Right renal cortex interstitium (tissue), 3 donors: Measurements from ENCODE around the gene MAP3K19. TPM values are rescaled to one million over a fixed set of nuclear protein-coding genes. Genes with fewer than 3 reads are reported as not detected.
"Not testable (repeated sequence)": the region's sequence is repeated elsewhere in the genome, so short reads cannot be mapped to it uniquely, and the experiment has no call there.

Experiments
- DNase-seq, 3 donors: peaks; one replicate each; pipeline ENCODE4 v3.0.0-alpha.2; 2013; ENCODE audit warnings: low read depth in 3 of 3, low spot score in 2 of 3
- polyA plus RNA-seq, 3 donors: library from polyadenylated mRNA; unstranded; fragments of 120-200 nt; gene quantifications; one replicate each; pipeline ENCODE4 v1.2.1, GENCODE V29; 2013; ENCODE audit not compliant: insufficient read length in 3 of 3

MAP3K19 gene
- polyA plus RNA-seq, 3 donors = 0.36 to 0.78 (median 0.58) TPM

GRCh38 chr2:134988994-134989605 is 58.1 kb downstream of the MAP3K19 start:
- no peak for DNase-seq

DNA sequence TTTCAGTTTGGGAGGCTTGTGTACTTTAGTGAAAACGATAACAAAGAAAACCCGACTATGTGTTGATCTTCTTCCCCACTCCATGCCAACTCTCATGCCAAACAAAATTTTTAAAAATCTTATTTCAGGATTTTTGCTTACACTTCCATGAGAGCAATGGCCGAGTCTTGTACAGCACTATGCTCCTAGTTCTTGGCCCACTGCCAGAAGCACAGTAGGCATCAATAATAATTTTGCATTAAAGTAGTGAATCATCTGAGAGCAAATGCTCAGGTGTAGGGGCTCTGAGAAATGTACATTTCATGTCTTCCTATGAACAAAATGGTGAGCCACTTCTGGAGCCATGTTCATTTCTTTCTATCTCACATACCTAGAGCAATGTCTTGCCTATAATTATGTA is 62.2 kb downstream of the MAP3K19 start:
- DNase-seq = no peak

DNA sequence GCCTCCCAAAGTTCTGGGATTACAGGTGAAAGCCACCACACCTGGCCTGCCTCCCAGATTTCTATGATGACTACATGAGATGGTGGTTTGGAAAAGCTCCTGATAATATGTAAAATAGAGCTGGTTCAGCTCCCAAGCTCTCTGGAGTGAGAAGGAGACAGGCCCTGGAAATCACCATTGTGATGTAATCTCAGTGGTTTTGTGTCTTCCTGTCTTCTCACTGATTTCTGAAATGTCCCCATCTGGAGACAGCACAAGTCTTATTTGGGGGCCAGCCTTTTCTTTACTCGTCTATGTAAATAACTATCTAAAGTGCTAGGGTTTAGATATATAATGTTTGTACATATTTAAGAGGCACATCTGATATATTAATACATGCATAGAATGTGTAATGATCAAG is 64.6 kb downstream of the MAP3K19 start:
- DNase-seq = no peak

- DNase-seq = no peak
Measured at GRCh38 chr2:134980639-134981038, 66.6 kb downstream of the MAP3K19 start.

DNA sequence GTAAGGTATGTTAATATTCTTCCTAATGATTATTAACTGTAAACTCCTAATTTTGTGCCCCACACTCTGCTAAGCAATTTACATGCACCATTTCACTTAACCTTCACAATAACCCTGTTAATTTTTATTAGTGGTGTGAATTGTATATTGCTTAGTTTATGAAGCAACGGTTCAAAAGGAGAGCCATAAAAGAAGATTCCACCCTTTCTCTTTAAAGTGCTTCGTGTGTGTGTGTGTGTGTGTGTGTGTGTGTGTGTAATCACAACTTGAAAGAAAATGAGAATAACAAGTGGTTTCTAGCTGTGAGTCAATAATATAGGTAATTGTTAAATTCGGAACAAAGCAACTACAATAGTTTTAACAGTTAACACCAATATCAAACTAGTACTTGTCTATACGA is 68.0 kb downstream of the MAP3K19 start:
- DNase-seq = no peak

DNA sequence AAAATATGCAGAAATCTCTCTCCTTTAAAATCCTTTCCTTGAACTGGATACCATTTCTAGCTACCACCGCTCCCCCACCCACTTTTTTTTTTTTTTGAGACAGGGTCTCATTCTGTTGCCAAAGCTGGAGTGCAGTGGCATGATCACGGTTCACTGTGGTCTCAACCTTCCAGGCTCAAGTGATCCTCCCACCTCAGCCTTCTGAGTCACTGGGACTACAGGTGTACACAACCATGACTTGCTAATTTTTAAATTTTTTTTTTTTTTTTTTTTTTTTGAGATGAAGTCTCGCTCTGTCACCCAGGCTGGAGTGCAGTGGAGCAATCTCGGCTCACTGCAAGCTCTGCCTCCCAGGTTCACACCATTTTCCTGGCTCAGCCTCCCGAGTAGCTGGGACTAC is 70.1 kb downstream of the MAP3K19 start:
- DNase-seq = not testable (repeated sequence)

DNA sequence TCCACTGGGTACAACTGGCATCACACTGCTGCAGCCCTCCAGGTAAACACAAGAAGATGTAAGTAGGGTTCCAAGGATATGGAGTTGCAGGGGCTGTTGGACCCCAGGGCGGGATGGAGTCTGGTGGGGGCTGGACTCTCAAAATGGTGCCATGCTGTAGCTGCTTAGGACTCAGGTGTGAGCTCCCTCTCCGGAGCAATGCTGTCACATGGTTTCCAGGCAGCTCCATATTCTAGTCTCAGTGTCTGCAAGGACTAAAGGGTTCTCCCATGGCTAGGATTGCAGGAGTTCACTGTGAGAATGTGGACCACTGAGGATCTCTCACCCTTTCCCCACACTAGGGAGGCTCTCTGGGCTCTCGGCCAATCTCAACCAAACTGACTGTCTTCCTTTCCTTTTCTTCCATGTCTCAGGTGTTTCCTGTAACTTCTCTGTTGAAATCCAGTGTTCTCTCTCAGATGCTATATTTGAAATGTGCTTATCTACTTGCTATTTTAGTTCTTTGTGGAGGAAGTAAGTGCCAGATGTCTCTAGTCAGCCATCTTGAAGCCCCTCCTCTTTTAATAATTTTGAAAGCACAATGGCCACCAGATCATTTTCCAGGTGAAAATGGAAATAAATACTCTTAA is 71.1 kb downstream of the MAP3K19 start:
- DNase-seq = no peak

GRCh38 chr2:134975281-134976009 is 71.8 kb downstream of the MAP3K19 start:
- DNase-seq = no peak

- DNase-seq = no peak
Measured at GRCh38 chr2:134973241-134974138, 73.8 kb downstream of the MAP3K19 start.

- DNase-seq = not testable (repeated sequence)
Measured at GRCh38 chr2:134967166-134967565, 80.1 kb downstream of the MAP3K19 start.

GRCh38 chr2:134957477-134957876 is 89.8 kb downstream of the MAP3K19 start:
- no peak for DNase-seq

- no peak for DNase-seq
Measured at GRCh38 chr2:134955744-134956143, 91.5 kb downstream of the MAP3K19 start.

GRCh38 chr2:134954065-134954464 is 93.2 kb downstream of the MAP3K19 start:
- no peak for DNase-seq

DNA sequence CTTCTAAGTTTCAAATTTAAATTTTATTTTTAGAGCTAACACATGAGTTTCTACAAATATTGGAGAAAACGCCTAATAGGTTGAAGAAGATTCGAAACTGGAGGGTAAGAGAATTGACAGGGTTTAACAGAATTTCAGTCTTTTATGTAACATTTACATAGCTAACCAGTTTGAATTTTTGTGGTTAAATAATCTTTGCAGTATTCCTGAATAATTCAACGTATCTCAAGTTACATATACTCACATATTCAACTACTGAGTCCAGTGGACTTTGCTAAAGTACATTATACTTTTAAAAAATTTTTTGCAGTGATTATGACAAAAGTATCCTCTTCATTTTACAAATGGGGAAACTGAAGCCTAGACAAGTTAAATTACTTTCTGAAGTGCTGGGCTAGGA is 94.6 kb downstream of the MAP3K19 start:
- DNase-seq = no peak

GRCh38 chr2:134950886-134951285 is 96.4 kb downstream of the MAP3K19 start:
- no peak for DNase-seq

DNA sequence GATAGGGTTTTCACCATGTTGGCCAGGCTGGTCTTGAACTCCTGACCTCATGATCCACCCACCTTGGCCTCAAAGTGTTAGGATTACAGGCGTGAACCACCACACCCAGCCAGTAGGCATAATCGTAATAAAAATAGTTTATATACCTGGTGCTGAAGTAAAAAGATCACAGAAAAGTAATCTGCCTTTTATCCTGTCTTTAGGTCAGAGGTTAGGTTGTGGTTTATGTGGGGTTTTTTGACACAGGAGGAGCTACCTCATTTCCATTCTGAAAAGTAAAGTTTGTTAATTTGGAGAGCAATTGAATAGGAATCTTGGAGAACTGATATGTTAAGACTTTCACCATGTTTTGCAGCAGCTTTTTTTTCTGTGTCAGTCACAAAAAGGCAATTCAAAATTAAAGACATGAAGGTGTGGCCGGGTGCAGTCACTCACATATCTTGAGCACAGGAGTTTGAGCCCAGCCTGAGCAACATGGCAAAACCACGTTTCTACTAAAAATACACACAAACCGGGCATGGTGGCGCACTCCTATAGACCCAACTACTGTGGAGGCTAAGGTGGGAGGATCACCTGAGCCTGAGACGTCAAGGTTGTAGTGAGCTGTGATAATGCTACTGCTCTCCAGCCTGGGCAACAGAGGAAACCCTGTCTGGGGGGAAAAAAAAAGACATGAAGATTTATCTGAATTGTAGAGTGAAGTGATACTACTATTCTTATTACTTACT is 97.1 kb downstream of the MAP3K19 start:
- no peak for DNase-seq

DNA sequence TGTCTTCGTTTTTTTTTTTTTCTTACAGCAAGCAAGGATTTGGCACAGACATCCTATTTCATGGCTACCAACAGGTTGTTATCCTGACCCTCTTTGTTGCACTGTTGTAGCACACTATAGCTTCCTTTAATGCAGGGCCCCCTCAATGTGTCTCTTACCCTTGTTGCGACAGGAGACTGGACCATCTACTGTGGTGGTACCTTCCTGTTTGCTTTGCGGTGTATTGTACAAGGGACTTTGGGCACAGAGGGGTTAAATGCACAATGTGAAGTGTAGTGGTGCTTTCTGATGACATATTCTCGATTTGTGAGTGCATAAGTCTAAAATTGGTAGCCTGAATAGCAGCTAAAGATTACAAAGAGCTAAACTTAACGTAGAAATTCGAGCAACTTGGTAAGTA is 101.2 kb downstream of the MAP3K19 start:
- DNase-seq = no peak

- no peak for DNase-seq
Measured at GRCh38 chr2:134944975-134945374, 102.3 kb downstream of the MAP3K19 start.

- DNase-seq = no peak
Measured at GRCh38 chr2:134943540-134943939, 103.7 kb downstream of the MAP3K19 start.

- DNase-seq = no peak
Measured at GRCh38 chr2:134936691-134937090, 110.6 kb downstream of the MAP3K19 start.
